ENCODE measurements around the gene TNFAIP6. TPM values are rescaled to one million over a fixed set of nuclear protein-coding genes. Genes with fewer than 3 reads are reported as not detected.

TNFAIP6 gene
- total RNA-seq, 1 experiment from 2014 or later, result 21.3 TPM

GRCh38 chr2:151359768-151360461 is 2.5 kb downstream of the TNFAIP6 start:
- DNase-seq (ENCODE audit: low read depth), result no peak

- peak; percentile 36 for DNase-seq (ENCODE audit: low read depth)
Measured at GRCh38 chr2:151361674-151362370, 4.4 kb downstream of the TNFAIP6 start.

GRCh38 chr2:151363709-151364108 is 6.3 kb downstream of the TNFAIP6 start:
- DNase-seq (ENCODE audit: low read depth), result no peak

- DNase-seq (ENCODE audit: low read depth), result peak; percentile 89
Measured at GRCh38 chr2:151367571-151367970, 10.2 kb downstream of the TNFAIP6 start.

GRCh38 chr2:151374436-151374835 is 17.0 kb downstream of the TNFAIP6 start:
- peak; percentile 92 for DNase-seq (ENCODE audit: low read depth)

GRCh38 chr2:151379169-151379568 is 21.8 kb downstream of the TNFAIP6 start:
- peak; percentile 94 for DNase-seq (ENCODE audit: low read depth)

- DNase-seq (ENCODE audit: low read depth), result no peak
Measured at GRCh38 chr2:151380580-151381235, 23.3 kb downstream of the TNFAIP6 start.

- DNase-seq (ENCODE audit: low read depth), result peak; percentile 57
Measured at GRCh38 chr2:151381266-151381665, 23.9 kb downstream of the TNFAIP6 start.

- no peak for DNase-seq (ENCODE audit: low read depth)
Measured at GRCh38 chr2:151388011-151388410, 30.6 kb downstream of the TNFAIP6 start.

- DNase-seq (ENCODE audit: low read depth), result no peak
Measured at GRCh38 chr2:151391436-151391835, 34.0 kb downstream of the TNFAIP6 start.

- DNase-seq (ENCODE audit: low read depth), result no peak
Measured at GRCh38 chr2:151394509-151394908, 37.1 kb downstream of the TNFAIP6 start.

- no peak for DNase-seq (ENCODE audit: low read depth)
Measured at GRCh38 chr2:151395509-151396374, 38.4 kb downstream of the TNFAIP6 start.

- no peak for DNase-seq (ENCODE audit: low read depth)
Measured at GRCh38 chr2:151399981-151400380, 42.6 kb downstream of the TNFAIP6 start.

- no peak for DNase-seq (ENCODE audit: low read depth)
Measured at GRCh38 chr2:151401149-151401548, 43.8 kb downstream of the TNFAIP6 start.

GRCh38 chr2:151403914-151404313 is 46.5 kb downstream of the TNFAIP6 start:
- DNase-seq (ENCODE audit: low read depth), result no peak

- DNase-seq (ENCODE audit: low read depth), result no peak
Measured at GRCh38 chr2:151405376-151405775, 48.0 kb downstream of the TNFAIP6 start.

GRCh38 chr2:151407281-151407680 is 49.9 kb downstream of the TNFAIP6 start:
- no peak for DNase-seq (ENCODE audit: low read depth)

GRCh38 chr2:151408788-151409600 is 51.6 kb downstream of the TNFAIP6 start:
- DNase-seq (ENCODE audit: low read depth), result no peak

- DNase-seq (ENCODE audit: low read depth), result peak; percentile 92
Measured at GRCh38 chr2:151409601-151410484, 52.5 kb downstream of the TNFAIP6 start, which contains the start of gene RIF1. TSS of gene RIF1 (plus strand) at chr2:151409902. CDS start at chr2:151410424, 522 bp downstream.

GRCh38 chr2:151410485-151410834 is 53.1 kb downstream of the TNFAIP6 start:
- peak; percentile 24 for DNase-seq (ENCODE audit: low read depth)
